Stimulated activated CD4-positive, alpha-beta T cell treated with anti-CD3 and anti-CD28 coated beads, Interleukin-1b, Interleukin-23, amount 100 ng/mL, for 4 hours (primary cell): ENCODE data around the gene NADSYN1.

ENCODE experiments used
- DNase-seq, 2 donors: peaks; one replicate each; pipeline ENCODE4 v3.0.0-alpha.2; 2020; ENCODE audit warnings: low read depth in 2 of 2

Gene NADSYN1

DNA sequence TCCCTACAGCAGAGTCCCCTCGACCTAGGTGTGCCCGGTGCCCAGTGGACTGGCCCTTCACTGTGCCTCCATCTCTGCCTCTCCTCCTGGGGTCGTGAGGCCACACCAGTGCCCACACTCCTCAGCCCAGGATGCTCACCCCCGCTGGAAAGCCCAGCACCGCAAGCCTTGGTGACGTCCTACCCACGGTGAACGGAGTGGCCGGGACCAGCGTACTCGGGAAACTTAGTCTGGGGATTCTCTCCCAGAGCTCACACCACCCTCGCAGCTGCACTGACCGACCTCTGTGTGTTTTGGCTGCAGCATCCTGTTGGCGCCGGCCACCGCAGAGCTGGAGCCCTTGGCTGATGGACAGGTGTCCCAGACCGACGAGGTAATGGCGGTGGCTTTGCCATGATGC lies 38.5 kb downstream of the NADSYN1 start:
- DNase-seq, result no peak

DNA sequence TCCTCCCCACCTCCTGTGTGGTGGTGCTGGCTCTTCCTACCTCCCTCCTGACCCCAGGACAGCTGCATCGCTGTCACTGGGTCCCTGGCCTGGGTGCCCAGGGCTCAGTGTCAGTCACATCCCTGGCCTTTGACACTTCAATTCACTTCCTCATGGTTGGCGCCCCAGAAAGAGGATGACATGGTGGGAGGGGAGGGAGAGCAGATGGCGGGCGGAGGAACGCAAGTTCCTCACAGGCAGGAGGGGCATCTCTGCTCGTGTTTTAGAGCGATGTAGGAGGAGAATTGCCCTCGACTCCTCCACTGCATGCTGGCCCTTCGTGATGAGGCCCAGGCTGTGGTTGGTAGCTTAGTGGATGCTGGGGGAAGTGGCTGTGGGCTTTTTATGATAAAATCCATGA lies 38.9 kb downstream of the NADSYN1 start:
- DNase-seq, result no peak

DNA sequence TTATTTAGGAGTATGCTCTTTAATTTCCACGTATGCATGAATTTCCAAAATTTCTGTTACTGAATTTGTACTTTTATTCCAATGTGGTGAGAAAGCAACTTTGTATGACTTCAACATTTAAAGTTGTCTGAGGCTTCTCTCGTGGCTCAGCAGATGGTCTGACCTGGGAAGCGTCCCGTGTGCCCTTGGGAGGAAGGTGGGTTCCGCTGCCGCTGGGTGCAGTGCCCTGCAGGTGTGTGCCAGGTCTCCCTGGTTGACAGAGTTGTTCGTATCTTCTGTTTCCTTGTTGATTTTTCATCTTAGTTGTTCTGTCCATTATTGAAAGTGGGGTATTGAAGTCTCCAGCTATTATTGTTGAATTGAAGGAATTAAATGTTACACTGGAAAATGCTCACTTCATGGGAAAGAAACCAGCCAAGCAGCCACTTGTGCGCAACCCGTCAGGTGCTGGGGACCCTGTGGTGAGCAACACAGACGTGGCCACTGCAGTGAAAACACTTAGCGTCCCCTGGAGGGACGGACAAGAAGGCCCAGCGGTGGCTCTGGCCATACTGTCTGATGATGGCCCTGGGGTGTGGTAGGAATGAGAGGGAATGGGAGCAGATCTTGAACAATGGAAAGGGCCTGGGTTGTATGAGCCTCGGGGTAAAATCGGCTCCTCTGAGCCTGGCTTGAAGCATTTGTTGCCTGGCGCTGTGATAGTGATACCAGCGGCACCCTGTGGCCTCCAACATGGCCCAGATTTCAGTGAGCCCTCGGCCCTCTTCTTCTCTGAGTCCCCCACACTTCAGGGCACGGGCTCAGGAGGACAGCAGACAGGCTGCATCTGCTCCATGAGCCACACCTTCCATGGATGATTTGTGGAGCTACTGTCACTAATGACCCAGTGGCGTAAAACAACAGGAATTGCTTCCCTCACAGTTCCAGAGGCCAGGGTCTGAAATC lies 42.6 kb downstream of the NADSYN1 start:
- DNase-seq, result no peak

DNA sequence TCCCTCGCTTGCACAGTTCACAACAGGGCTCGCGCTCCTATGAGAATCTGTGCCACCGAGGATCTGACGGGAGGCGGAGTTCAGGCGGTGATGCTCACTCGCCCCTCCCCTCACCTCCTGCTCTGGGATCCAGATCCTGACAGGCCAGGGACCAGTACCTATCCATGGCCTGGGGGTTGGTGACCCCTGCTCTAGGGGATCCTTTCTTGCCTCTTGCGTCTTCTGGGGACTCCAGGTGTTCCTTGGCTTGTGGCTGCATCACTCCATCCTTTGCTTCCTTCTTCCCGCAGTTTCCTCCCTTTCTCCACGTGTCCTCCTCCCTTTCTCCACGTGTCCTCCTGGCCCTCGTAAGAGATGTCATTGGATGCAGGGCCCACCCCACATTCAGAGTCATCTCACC lies 43.4 kb downstream of the NADSYN1 start:
- no peak for DNase-seq

DNA sequence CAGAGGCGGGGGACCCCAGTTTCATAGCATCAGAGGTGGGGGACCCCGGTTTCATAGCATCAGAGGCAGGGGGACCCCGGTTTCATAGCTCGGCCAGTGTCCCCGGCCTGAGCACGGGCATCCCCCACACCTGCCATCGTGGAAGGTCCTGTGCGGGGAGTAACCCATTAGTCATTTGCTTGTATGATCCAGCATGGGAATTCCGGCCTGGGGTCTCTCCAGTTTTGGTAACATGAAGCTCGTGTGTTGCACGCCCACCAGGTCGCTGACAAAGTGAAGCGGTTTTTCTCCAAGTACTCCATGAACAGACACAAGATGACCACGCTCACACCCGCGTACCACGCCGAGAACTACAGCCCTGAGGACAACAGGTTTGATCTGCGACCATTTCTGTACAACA lies 45.1 kb downstream of the NADSYN1 start:
- DNase-seq, result no peak

DNA sequence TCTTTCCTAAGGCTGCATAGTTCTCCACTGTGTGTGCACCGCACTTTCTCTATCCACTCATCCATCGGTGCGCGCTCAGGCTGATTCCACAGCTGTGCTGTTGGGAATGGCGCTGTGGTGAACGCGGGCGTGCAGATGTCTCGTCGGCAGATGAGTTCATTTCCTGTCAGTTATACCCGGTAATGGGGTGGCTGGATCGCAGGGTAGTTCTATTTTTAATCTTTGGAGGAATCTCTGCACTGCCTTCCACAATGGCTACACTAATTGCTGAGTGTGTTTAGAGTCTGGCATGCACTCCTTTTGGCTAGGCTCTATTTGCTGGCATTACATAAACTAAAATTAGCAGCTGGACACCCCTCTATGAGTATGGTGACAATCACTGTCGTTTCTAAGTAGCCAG lies 46.1 kb downstream of the NADSYN1 start:
- DNase-seq, result no peak

DNA sequence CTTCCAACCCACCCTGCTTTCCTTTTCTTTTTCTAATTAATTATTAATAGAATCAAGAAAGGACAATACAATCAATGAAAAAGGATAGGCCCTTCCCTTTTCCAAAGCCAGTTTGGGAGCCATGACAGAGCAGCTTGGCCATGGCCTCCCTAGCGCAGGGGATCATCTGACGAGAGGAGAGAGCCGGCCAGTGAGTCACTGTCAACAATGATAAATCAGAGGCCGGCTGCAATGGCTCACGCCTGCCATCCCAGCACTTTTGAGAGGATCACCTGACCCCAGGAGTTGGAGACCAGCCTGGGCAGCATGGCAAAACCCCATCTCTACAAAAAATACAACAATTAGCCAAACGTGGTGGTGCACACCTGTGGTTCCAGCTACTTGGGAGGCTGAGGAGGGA lies 46.5 kb downstream of the NADSYN1 start:
- no peak for DNase-seq

DNA sequence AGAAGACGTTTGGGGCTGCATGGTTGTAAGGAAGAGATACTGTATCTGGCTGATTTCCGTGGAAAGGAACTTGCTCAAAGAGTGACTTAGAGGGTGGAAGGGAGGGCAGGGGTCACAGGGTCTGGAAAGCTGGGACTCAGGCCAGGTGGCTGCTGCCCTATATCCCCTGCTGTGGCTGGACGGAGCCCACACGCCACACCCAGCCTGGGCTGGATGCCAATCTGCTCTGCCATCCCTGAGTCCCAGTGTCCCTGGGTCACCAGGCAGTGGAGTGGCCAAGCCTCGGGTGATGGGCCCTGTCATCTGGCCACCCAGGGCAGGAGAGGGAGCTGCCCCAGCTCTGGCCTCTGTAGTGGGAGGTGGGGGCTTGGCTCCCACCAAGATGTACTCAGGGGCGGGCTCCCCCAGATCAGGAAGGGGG lies 47.6 kb downstream of the NADSYN1 start:
- DNase-seq, result no peak

DNA sequence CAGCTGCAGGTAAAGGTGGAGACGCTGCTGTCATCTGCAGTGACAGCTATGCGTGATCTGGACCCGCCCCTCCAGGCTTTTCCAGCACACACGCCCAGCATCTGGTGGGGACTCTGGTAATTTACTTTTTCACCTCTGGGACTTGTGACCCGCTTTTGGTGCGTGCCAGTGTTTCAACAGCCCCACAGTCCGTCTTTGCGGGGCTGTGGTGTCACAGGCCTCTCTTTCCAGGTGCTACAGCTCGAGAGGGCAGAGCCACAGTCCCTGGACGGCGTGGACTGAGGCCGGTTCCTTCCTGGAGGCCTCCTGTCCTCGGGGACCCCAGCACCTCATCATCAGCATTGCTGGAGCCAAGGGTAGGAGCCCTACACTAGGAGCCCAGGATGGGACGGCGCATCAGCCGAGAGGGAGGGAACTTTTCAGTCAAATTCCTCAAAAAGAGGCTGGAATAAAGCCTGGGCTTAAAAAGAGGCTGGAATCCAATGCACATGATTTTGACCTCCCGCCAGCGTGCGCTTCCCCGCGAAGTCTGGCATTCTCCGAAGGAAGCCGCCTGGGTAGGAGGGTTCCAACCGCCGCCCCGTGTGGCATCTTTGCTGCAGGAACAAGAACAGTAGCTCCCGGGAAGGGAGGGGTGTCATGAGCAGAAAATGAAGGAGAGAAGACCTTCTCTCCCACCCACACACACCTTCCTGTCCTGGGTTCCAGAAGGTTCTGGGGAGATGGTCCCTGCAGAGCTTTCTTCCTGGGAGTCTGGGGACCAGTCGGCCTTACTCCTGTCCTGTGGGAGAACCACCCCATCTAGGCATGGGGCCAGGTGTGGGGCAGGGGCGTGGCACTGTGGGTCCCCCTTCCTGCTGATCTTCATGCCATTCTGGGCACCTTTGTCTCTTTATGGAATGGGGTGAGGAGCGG lies 48.3 kb downstream of the NADSYN1 start:
- no peak for DNase-seq

DNA sequence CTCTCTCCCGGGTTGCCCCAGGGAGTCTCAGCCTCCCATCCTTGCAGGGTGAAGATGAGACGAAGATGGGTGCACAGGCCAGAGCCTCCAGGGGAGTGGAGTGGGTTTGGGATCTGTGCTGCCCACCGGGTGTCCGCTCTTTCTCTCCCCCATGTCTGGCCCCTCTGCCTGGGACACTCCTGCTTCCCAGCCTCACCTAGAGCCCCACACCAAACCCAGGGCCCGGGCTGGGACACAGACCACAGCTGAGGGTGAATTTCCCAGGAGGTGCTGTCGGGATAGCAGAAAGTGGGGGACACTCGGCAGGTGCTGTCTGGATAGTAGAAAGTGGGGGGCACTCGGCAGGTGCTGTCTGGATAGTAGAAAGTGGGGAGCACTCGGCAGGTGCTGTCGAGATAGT lies 49.0 kb downstream of the NADSYN1 start:
- no peak for DNase-seq

DNA sequence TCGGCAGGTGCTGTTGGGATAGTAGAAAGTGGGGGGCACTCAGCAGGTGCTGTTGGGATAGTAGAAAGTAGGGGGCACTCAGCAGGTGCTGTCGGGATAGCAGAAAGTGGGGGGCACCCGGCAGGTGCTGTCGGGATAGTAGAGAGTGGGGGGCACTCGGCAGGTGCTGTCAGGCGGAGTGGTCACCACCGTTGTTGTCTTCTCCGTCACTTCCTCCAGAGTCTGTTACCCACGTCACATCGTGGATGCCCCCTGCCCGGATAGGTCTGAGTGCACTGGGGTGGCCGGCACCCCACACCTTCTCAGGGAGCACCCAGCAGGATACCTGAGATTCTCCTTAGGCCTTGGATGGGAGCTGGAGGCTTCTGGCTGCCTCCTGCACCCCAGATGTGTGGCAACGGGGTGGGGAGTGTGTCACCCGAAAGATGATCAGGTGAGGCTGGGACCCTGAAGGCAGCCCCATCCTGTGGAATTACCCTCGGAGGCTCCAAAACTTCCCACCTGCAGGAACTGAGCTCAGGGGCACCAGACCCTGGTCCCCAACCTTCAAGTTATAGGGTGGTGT lies 50.0 kb downstream of the NADSYN1 start:
- DNase-seq, result no peak

DNA sequence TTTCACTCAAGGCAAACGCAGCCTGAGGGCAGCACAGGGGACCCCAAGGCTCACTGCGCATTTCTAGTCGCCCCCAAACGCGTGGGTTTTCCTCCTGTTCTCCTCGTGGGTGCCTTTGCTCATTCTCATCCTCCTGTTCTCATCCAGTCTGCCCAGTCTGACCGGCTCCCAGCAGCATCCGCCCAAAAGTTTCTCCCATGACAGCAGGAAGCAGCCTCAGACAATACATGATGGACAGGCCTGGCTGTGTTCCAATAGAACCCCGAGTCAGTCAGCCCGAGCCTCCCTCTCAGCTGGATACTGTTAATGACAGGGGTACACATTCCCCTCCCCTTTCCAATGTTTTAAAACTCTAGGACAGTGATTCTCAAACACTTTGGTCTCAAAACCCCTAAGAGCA lies 51.5 kb downstream of the NADSYN1 start:
- DNase-seq, result no peak

DNA sequence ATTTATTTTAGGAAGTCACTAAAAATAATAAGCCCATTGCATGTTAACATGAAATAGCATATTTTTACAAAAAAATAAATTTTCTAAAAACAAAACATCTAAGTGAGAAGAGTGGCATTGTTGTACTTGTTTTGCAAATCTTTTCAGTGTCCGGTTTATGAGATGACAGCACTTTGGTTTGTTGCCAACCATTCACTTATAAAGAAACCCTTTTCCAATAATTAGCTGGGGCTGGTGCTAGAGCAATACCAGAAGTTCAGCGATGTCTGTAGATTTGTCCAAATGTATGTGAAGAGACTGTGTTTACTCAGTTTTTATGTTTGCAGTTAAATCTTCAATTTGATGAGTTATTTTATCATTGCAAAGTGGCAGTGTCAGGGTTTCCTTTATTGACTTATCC lies 52.0 kb downstream of the NADSYN1 start:
- DNase-seq, result no peak

DNA sequence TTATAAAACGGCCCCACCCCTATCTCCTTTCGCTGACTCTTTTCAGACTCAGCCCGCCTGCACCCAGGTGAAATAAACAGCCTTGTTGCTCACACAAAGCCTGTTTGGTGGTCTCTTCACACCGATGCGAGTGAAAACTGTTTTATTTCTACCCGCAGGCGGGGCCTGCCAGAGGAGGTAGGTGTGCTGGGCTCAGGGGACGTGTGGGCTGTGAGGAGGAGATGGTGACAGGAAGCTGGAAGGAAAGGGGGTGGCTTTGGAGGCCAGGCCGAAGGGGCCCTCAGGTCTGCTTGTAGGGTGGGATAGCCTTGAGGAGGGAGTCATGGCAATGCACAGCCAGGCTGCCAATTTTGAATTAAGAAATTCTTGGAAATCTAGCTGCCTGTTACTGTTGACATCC lies 52.8 kb downstream of the NADSYN1 start:
- DNase-seq, result no peak

DNA sequence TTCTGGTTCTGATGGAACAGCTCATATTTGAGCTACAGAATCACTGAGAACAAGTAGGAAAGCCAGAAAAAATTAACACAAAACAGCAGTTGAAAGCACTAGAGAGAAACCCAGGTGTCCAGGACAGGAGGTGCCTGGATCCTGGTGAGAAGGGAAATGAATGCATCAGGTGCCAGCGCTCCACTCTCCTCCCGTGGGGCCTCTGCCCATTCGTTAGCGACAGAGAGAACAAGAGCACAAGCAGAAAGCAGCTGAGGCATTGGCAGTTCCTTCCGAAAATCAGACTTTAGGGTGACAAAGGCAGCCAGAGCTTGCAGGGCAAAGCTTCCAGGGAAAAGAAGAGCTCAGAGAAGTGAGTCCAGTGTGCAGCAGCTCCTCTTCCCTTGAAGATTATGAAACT lies 54.1 kb downstream of the NADSYN1 start:
- DNase-seq, result no peak

DNA sequence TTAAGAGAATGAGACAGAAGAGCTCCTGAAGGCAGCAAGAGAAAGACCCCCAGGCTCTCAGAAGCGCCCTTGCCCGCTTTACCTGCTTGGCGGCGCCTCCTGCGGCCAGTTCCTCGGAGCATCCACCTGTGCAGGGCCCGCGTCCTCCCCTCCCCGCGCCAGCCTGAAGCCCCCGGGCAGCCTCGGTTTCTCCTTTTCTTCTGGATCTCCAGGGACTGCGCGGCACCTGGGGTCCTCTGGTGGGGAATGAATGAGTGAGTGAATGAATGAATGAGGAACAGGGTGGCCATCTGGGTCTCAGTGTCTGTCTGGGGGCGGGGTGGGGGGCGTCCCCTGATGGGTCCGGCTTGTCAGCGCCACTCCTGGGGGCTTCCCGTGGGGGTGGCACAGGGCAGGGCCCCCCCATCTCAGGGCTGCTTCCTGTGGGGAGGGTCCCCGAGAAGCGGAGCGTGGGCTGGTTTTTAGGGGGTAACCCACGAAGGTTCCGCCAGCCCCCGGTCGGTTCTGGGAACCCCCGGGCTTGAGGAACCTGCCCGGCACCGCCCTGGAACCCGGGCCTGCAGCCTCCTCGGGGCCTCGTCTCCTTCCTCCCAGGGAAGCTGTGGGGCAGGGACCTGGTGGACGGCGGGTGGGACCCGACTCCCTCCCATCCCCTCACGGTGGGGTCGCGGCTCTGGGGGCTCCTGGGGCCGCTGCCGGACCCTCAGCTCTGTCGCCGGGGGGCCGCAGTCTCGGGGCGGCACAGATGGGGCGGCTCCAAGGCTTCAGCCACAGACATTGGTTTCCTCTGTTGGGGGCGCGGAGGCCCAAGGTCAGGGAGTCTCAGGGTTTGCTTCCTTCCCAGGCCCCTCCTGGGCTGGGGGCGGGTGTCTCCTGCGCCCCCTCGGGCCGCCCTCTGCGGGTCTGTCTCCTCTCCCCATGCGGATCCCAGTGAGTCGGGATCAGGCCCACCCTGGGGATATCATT lies 65.8 kb downstream of the NADSYN1 start:
- DNase-seq, result no peak

DNA sequence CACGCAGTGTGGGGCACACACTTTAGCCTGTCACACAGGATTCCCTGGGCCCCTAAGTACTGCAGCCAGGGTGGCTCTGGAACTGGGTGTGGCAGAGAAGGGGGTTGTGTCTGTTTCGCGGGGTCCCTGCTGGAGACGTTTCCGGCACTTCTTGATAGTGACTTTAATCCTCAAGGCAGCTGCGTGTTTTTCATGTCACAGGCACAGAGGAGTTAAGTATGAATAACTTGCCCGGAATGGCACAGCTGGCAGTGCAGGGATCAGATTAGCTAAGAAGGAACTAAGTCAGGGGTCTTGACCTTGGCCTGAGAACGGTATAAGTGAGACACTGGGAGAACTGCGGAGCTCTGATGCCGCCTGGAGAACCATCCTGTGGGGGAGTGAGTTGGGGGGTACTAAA lies 66.5 kb downstream of the NADSYN1 start:
- no peak for DNase-seq

DNA sequence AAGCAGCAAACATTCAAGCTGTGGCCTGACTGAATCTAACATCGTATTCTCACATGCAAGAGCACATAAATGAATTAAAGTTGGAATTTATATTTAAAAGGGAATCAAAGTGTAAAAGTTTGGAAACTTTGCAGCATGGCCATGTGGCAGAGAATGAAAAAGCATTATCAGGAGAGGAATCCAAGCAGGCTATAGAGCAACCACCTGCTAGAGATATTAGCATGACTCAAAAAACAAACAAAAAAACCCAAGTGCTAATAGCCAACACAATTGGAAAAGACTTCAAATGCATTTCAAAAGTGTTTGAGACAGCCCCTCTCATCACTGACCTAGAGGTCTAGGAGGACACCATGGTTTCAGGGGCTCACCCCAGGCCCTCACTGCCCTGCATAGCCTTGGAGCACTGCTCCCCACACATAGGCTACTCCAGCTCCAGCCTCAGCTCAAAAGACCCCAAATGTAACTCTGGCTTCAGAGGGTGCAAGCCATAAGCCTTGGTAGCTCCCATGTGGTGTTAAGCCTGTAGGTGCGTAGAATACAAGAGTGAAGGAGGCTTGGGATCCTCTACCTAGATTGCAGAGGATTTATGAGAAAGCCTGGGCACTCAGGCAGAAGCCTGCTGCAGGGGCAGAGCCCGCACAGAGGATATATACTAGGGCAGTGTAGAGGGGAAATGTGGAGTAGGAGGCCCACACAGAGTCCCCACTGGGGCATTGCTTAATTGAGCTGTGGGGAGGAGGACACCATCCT lies 72.4 kb downstream of the NADSYN1 start:
- no peak for DNase-seq

DNA sequence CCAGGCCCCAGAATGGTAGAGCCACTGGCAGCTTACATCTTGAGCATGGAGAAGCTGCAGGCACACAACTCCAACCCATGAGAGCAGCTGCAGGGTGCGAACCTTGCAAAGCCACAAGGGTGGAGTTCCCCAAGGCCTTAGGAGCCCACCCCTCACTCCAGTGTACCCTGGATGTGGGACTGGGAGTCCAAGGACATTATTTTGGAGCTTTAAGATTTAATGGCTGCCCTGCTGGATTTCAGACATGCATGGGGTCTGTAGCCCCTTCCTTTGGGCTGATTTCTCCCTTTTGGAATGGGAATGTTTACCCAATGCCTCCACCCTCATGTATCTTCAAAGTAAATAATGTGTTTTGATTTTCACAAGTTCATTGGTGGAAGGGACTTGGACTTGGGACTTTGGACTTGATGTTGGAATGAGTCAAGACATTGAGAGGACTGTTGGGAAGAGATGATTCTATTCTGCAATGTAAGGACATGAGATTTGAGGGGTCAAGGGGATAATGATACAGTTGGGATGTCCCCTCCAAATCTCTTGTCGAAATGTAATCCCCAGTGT lies 73.0 kb downstream of the NADSYN1 start:
- no peak for DNase-seq
